Esophagus muscularis mucosa (tissue), 4 donors: ENCODE measurements around the gene TJAP1. TPM values are rescaled to one million over a fixed set of nuclear protein-coding genes. Genes with fewer than 3 reads are reported as not detected.

Source experiments
- DNase-seq: peaks from one replicate; pipeline ENCODE4 v3.0.0-alpha.2; 2017; ENCODE audit errors: extremely low spot score
- H3K27ac ChIP-seq, 4 donors: fragments of 200-600 bp; sonication (generic); replicated peaks in 1 of 4; 1 replicate in 3 of 4; 2 replicates in 1 of 4; pipeline ENCODE4 v1.5.1; 2016 to 2019; ENCODE audit warnings: mild to moderate bottlenecking in 1 of 4
- H3K27me3 ChIP-seq, 4 donors: fragments of 200-600 bp; sonication (generic); one replicate each; pipeline versions ENCODE4 v1.5.1 to v1.6.0; 2016 to 2019
- H3K36me3 ChIP-seq, 4 donors: fragments of 200-600 bp; sonication (generic); one replicate each; pipeline ENCODE4 v1.5.1; 2016 to 2019
- H3K4me1 ChIP-seq, 4 donors: fragments of 200-600 bp; sonication (generic); one replicate each; pipeline ENCODE4 v1.5.1; 2016 to 2019
- H3K4me3 ChIP-seq, 4 donors: fragments of 200-600 bp; sonication (generic); 1 replicate in 2 of 4; 2 replicates in 2 of 4; pipeline ENCODE4 v1.5.1; 2016 to 2019; ENCODE audit warnings: mild to moderate bottlenecking in 4 of 4, moderate library complexity in 1 of 4
- H3K9me3 ChIP-seq, 4 donors: fragments of 200-600 bp; sonication (generic); 1 replicate in 3 of 4; 2 replicates in 1 of 4; pipeline ENCODE4 v1.5.1; 2016 to 2019
- EP300 ChIP-seq: sonication (generic); formaldehyde crosslinking; IDR thresholded peaks from one replicate; pipeline ENCODE4 v1.6.1; 2017; ENCODE audit warnings: antibody characterized with exemption
- POLR2A ChIP-seq: fragments of 450-650 bp; IDR thresholded peaks from one replicate; pipeline ENCODE4 v1.6.1; 2017; ENCODE audit warnings: antibody characterized with exemption, moderate library complexity, mild to moderate bottlenecking, low read depth
- POLR2AphosphoS5 ChIP-seq, 2 donors: sonication (generic); formaldehyde crosslinking; IDR thresholded peaks; one replicate each; pipeline ENCODE4 v1.6.1; 2017; ENCODE audit warnings: antibody characterized with exemption in 2 of 2
- WGBS: methylation state at CpG from one replicate; pipeline ENCODE4 v1.1.5; 2018; 5-methylcytosine and 5-hydroxymethylcytosine counted together
- intact Hi-C: fragments of 100-400 bp; cut with DNase I; formaldehyde crosslinking; loops from one replicate; pipeline ENCODE4 v1.15.1; 2023
- total RNA-seq, 4 donors: library from RNA; depleted of rRNA; stranded (reverse); fragments of >200 nt; gene quantifications; one replicate each; pipeline versions ENCODE4 v1.1.0 to v1.2.1, GENCODE V29; 2016
- TF ChIP-seq, protein P1 (sequence below), 3 experiments: fragments of 200-600 bp in 2 of 3; fragments of 450-650 bp in 1 of 3; sonication (generic) in 2 of 3; IDR thresholded peaks; one replicate each; pipeline ENCODE4 v1.5.1; 2017 to 2019; ENCODE audit warnings: antibody characterized with exemption in 3 of 3, mild to moderate bottlenecking in 2 of 3, moderate library complexity in 1 of 3

Gene TJAP1
- total RNA-seq, 4 donors from 2014 or later = 19.9 to 34.4 (median 26.4) TPM

DNA sequence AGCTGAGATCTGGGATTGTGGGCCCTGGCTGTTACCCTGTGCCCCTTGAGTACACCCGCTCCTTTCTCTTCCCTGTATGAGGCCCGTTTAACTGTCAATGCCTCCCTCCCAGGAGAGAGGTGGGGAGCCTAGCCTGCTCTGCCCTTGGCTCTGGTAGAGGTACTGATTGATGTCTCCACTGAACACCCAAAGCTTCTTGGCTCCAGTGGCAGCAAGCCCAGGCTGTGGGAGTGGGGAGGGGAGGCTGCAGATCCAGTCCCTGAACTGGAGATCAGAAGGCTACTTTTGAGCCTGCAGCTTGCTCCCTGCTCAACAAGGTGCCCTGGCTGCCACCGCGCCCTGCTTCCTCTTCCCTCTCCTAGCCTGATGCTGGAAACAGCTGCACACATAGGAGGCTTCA, 25.3 kb downstream of the TJAP1 start:
- H3K27ac ChIP-seq = no peak overlapping the region
- H3K36me3 ChIP-seq = peaks cover 56 to 82% (median 79%) of the 10 kb centered on the region in 4 donors
- TF ChIP-seq POLR2A (no peak), EP300 (no peak), POLR2AphosphoS5 (IDR thresholded peaks at IDR 0.05) (no peak)
- TF ChIP-seq, protein P1, sequence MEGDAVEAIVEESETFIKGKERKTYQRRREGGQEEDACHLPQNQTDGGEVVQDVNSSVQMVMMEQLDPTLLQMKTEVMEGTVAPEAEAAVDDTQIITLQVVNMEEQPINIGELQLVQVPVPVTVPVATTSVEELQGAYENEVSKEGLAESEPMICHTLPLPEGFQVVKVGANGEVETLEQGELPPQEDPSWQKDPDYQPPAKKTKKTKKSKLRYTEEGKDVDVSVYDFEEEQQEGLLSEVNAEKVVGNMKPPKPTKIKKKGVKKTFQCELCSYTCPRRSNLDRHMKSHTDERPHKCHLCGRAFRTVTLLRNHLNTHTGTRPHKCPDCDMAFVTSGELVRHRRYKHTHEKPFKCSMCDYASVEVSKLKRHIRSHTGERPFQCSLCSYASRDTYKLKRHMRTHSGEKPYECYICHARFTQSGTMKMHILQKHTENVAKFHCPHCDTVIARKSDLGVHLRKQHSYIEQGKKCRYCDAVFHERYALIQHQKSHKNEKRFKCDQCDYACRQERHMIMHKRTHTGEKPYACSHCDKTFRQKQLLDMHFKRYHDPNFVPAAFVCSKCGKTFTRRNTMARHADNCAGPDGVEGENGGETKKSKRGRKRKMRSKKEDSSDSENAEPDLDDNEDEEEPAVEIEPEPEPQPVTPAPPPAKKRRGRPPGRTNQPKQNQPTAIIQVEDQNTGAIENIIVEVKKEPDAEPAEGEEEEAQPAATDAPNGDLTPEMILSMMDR (IDR thresholded peaks at IDR 0.05) = no peak
- H3K27me3 ChIP-seq = no peaks in the 10 kb centered on the region
- 83% methylated on average over 4 of the region's 4 CpGs for WGBS
- H3K4me1 ChIP-seq = peaks cover 9 to 31% (median 30%) of the 10 kb centered on the region in 4 donors
- no peak for DNase-seq
- H3K9me3 ChIP-seq = no peaks in the 10 kb centered on the region
- intact Hi-C loops = no loop called here
- H3K4me3 ChIP-seq = no peak overlapping the region

DNA sequence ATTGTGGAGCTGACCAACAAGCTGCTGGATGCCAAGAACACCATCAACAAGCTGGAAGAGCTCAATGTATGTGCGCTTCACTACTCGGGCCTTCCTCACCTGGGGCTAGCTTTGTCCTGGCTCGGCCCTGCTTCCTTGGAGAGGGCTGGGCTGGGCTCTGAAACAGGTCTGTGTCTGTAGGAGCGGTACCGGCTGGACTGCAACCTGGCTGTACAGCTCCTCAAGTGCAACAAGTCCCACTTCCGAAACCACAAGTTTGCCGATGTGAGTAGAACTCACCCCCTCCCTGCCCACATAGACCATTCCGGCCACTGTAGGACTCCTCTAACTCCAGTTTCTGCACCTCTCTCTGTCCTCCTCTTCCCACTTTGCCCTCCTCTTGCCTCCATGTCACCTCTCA, 26.1 kb downstream of the TJAP1 start:
- peaks cover 56 to 75% (median 74%) of the 10 kb centered on the region in 4 donors for H3K36me3 ChIP-seq
- no peak overlapping the region for H3K27ac ChIP-seq
- no peak overlapping the region for H3K4me3 ChIP-seq
- 81% methylated on average over 7 of the region's 8 CpGs for WGBS
- peaks cover 0 to 6% (median 0%) of the 10 kb centered on the region in 4 donors for H3K27me3 ChIP-seq
- no peak for DNase-seq
- peaks cover 11 to 30% (median 29%) of the 10 kb centered on the region in 4 donors for H3K4me1 ChIP-seq
- no peaks in the 10 kb centered on the region for H3K9me3 ChIP-seq
- no peak for TF ChIP-seq POLR2AphosphoS5 (IDR thresholded peaks at IDR 0.05)
- TF ChIP-seq, protein P1 (IDR thresholded peaks at IDR 0.05) = no peak
- no peak for TF ChIP-seq POLR2A
- no peak for TF ChIP-seq EP300
- intact Hi-C loops = no loop called here

DNA sequence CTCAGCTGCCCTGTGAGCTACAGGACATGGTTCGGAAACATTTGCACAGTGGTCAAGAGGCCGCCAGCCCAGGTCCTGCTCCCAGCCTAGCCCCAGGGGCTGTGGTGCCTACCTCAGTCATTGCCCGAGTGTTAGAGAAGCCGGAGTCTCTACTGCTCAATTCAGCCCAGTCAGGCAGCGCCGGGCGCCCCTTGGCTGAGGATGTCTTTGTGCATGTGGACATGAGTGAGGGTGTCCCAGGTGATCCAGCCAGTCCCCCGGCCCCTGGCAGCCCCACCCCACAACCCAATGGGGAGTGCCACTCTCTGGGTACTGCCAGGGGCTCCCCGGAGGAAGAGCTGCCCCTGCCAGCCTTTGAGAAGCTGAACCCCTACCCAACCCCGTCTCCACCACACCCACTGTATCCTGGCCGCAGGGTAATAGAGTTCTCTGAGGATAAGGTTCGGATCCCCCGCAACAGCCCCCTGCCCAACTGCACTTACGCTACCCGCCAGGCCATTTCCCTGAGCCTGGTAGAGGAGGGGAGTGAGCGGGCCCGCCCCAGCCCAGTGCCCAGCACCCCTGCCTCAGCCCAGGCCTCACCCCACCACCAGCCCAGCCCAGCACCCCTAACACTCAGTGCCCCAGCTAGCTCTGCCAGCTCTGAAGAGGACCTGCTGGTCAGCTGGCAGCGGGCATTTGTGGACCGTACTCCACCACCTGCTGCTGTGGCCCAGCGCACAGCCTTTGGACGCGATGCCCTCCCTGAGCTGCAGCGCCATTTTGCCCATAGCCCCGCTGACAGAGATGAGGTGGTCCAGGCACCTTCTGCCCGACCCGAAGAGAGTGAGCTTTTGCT, 27.6 kb downstream of the TJAP1 start:
- H3K4me3 ChIP-seq = no peak overlapping the region
- H3K36me3 ChIP-seq = peaks cover 42 to 60% (median 59%) of the 10 kb centered on the region in 4 donors
- intact Hi-C loops = loop anchor here (5.0 kb wide), 1 partner anchor 243 kb away; no protein-coding TSS in a partner anchor
- H3K27me3 ChIP-seq = peaks cover 0 to 6% (median 0%) of the 10 kb centered on the region in 4 donors
- 95% methylated on average over 13 of the region's 26 CpGs for WGBS
- no peak for DNase-seq
- no peak overlapping the region for H3K27ac ChIP-seq
- peaks cover 25 to 29% (median 27%) of the 10 kb centered on the region in 4 donors for H3K4me1 ChIP-seq
- no peak for TF ChIP-seq POLR2AphosphoS5 (IDR thresholded peaks at IDR 0.05)
- no peak for TF ChIP-seq POLR2A
- TF ChIP-seq, protein P1 (IDR thresholded peaks at IDR 0.05) = no peak
- TF ChIP-seq EP300 = no peak
- H3K9me3 ChIP-seq = no peaks in the 10 kb centered on the region

DNA sequence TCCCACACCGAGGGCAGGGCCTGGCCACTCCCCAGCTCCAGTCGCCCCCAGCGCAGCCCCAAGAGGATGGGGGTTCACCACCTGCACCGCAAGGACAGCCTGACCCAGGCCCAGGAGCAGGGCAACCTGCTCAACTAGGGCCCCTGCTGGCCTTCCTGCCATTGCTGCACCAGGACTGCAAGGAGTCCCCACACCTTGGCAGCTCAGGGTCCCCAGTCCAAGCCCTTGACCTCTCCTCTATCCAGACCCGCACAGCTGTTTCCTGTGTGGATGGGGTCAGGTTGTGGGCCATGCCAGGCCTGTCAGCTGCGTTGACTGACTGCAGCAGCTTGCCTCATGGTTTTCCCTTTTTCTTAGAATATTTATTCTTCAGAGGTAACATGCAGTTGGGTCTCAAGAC, 28.3 kb downstream of the TJAP1 start:
- WGBS = 82% methylated on average over 3 of the region's 6 CpGs
- Histone ChIP-seq H3K4me1 (peaks cover 24 to 33% (median 26%) of the 10 kb centered on the region in 4 donors), H3K4me3 (no peak overlapping the region), H3K9me3 (no peaks in the 10 kb centered on the region), H3K36me3 (peaks cover 36 to 52% (median 52%) of the 10 kb centered on the region in 4 donors), H3K27me3 (peaks cover 0 to 6% (median 0%) of the 10 kb centered on the region in 4 donors), H3K27ac (no peak overlapping the region)
- DNase-seq = no peak
- TF ChIP-seq POLR2AphosphoS5 (IDR thresholded peaks at IDR 0.05) (no peak), POLR2A (no peak)
- TF ChIP-seq, protein P1 (IDR thresholded peaks at IDR 0.05) = no peak
- intact Hi-C loops = loop anchor here (2.0 to 5.0 kb wide), 2 partner anchors 51 to 243 kb away; partner anchors contain the start of gene DLK2
